CD14-positive monocyte (primary cell): ENCODE measurements around the gene GPR37L1. TPM values are rescaled to one million over a fixed set of nuclear protein-coding genes. Genes with fewer than 3 reads are reported as not detected.

ENCODE experiments used
- DNase-seq, 3 donors: peaks; one replicate each; pipeline ENCODE4 v3.0.0-alpha.2; 2011 to 2022
- H2AFZ ChIP-seq: 2 replicates; pipeline ENCODE4 v1.6.0; 2012; ENCODE audit warnings: mild to moderate bottlenecking, low read depth, low read length, inconsistent platforms; ENCODE audit not compliant: insufficient read depth, poor library complexity, severe bottlenecking
- H3K27ac ChIP-seq, 2 donors: 1 replicate in 1 of 2; 2 replicates in 1 of 2; pipeline ENCODE4 v1.5.1; 2012 to 2013; ENCODE audit warnings: low read length in 2 of 2, control low read depth in 1 of 2, inconsistent platforms in 1 of 2, low read depth in 1 of 2, mild to moderate bottlenecking in 1 of 2
- H3K27me3 ChIP-seq, 2 donors: one replicate each; pipeline versions ENCODE4 v1.6.0 to v1.6.1; 2011 to 2013; ENCODE audit warnings: low read length in 2 of 2; ENCODE audit not compliant: control insufficient read depth in 2 of 2, insufficient read depth in 2 of 2
- H3K36me3 ChIP-seq, 2 donors: replicated peaks in 1 of 2; 1 replicate in 1 of 2; 2 replicates in 1 of 2; pipeline versions ENCODE4 v1.5.1 to v1.6.1; 2012 to 2013; ENCODE audit warnings: low read length in 2 of 2, control low read depth in 1 of 2, inconsistent platforms in 1 of 2, mild to moderate bottlenecking in 1 of 2; ENCODE audit not compliant: insufficient read depth in 2 of 2, control insufficient read depth in 1 of 2
- H3K4me1 ChIP-seq, 2 donors: 1 replicate in 1 of 2; 2 replicates in 1 of 2; pipeline versions ENCODE4 v1.5.1 to v1.6.1; 2012 to 2013; ENCODE audit warnings: low read length in 2 of 2, control low read depth in 1 of 2, inconsistent platforms in 1 of 2, mild to moderate bottlenecking in 1 of 2, moderate library complexity in 1 of 2; ENCODE audit not compliant: insufficient read depth in 2 of 2, control insufficient read depth in 1 of 2
- H3K4me2 ChIP-seq: replicated peaks from 2 replicates; pipeline ENCODE3; 2012; ENCODE audit warnings: low read length, moderate library complexity, mild to moderate bottlenecking; ENCODE audit not compliant: poor library complexity, severe bottlenecking; ENCODE audit errors: extremely low read depth
- H3K4me3 ChIP-seq, 3 experiments: fragments of 200-600 bp in 1 of 3; sonication (generic) in 1 of 3; replicated peaks in 1 of 3; 1 replicate in 2 of 3; 2 replicates in 1 of 3; pipeline ENCODE4 v1.5.1; 2011 to 2013; ENCODE audit warnings: low read length in 3 of 3, mild to moderate bottlenecking in 3 of 3, control low read depth in 2 of 3, low read depth in 2 of 3, inconsistent platforms in 1 of 3, moderate library complexity in 1 of 3
- H3K79me2 ChIP-seq: 2 replicates; pipeline ENCODE4 v1.6.0; 2012; ENCODE audit warnings: mild to moderate bottlenecking, control low read depth, inconsistent platforms, low read length, moderate library complexity; ENCODE audit not compliant: insufficient read depth
- H3K9ac ChIP-seq: 2 replicates; pipeline ENCODE4 v1.6.0; 2017; ENCODE audit warnings: low read length, mild to moderate bottlenecking; ENCODE audit not compliant: insufficient read depth, poor library complexity, severe bottlenecking
- H3K9me3 ChIP-seq, 2 donors: replicated peaks in 1 of 2; 1 replicate in 1 of 2; 2 replicates in 1 of 2; pipeline versions ENCODE4 v1.5.1 to v1.6.1; 2012 to 2013; ENCODE audit warnings: low read length in 2 of 2, control low read depth in 1 of 2; ENCODE audit not compliant: control insufficient read depth in 1 of 2, insufficient read depth in 1 of 2
- H4K20me1 ChIP-seq: 2 replicates; pipeline ENCODE4 v1.6.0; 2012; ENCODE audit warnings: mild to moderate bottlenecking, low read length, control low read depth, moderate library complexity; ENCODE audit not compliant: insufficient read depth
- H3K27ac Mint-ChIP-seq, 7 donors: one replicate each; pipeline ENCODE4 v1.8.0; 2020; ENCODE audit warnings: mild to moderate bottlenecking in 7 of 7, mixed read lengths in 7 of 7, moderate library complexity in 6 of 7, inconsistent platforms in 2 of 7
- H3K27me3 Mint-ChIP-seq, 3 donors: one replicate each; pipeline ENCODE4 v1.8.0; 2021 to 2022; ENCODE audit warnings: low read depth in 3 of 3, mild to moderate bottlenecking in 3 of 3, mixed read lengths in 3 of 3, moderate library complexity in 3 of 3, inconsistent platforms in 1 of 3
- H3K36me3 Mint-ChIP-seq, 2 donors: one replicate each; pipeline ENCODE4 v1.8.0; 2020; ENCODE audit warnings: mixed read lengths in 2 of 2, inconsistent platforms in 1 of 2, mild to moderate bottlenecking in 1 of 2
- H3K4me1 Mint-ChIP-seq: one replicate; pipeline ENCODE4 v1.8.0; 2020; ENCODE audit warnings: mild to moderate bottlenecking, mixed read lengths
- H3K4me3 Mint-ChIP-seq, 2 donors: one replicate each; pipeline ENCODE4 v1.8.0; 2020; ENCODE audit warnings: mild to moderate bottlenecking in 2 of 2, mixed read lengths in 2 of 2, moderate library complexity in 1 of 2
- H3K9me3 Mint-ChIP-seq, 7 donors: one replicate each; pipeline ENCODE4 v1.8.0; 2020 to 2022; ENCODE audit warnings: mixed read lengths in 7 of 7, mild to moderate bottlenecking in 6 of 7, moderate library complexity in 6 of 7, inconsistent platforms in 2 of 7
- WGBS: methylation state at CpG from one replicate; pipeline ENCODE4 v1.1.5; 2013; ENCODE audit warnings: missing lambda C conversion rate; ENCODE audit not compliant: insufficient coverage; 5-methylcytosine and 5-hydroxymethylcytosine counted together
- intact Hi-C, 2 donors: fragments of 100-400 bp; cut with micrococcal nuclease; formaldehyde crosslinking; loops; one replicate each; pipeline versions ENCODE4 v1.15.0 to v1.15.1; 2023
- polyA plus RNA-seq, 3 donors: library from polyadenylated mRNA; depleted of rRNA in 1 of 3; unstranded in 2 of 3; stranded (reverse) in 1 of 3; fragments of 300-500 nt in 2 of 3; fragments of >200 nt in 1 of 3; fragmentation: Illumina TruSeq in 2 of 3; gene quantifications; 1 replicate in 2 of 3; 2 replicates in 1 of 3; pipeline ENCODE4 v1.2.3, GENCODE V29; 2012 to 2021
- TF ChIP-seq, protein P1 (sequence below): fragments of 200-600 bp; IDR thresholded peaks from one replicate; pipeline ENCODE4 v1.8.0; 2022; ENCODE audit warnings: antibody characterized with exemption, mild to moderate bottlenecking

Gene GPR37L1
- polyA plus RNA-seq, 3 donors, result 0.06 to 0.13 TPM; not detected in 1

DNA sequence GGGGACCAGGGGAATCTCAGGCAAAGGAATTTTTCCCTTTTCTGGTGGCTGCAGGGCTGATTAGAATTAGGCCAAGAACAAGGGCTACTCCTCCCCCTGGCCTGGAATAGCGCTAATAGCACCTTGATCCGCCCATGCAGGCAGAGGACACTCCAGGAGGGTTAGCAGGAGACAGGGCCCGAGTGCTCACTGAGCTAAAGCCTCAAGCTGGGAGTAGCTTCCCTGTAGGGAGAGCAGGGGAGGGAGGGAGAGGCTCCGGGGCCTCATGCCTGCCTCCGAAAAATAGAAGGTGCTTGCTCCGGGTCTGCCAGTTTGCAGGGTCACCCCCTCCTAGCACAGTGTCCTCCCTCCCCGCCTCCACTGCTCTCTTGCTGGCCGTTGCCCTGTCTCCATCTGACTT lies 33.9 kb downstream of the GPR37L1 start:
- H3K4me3 Mint-ChIP-seq, result no peak overlapping the region
- TF ChIP-seq, protein P1, sequence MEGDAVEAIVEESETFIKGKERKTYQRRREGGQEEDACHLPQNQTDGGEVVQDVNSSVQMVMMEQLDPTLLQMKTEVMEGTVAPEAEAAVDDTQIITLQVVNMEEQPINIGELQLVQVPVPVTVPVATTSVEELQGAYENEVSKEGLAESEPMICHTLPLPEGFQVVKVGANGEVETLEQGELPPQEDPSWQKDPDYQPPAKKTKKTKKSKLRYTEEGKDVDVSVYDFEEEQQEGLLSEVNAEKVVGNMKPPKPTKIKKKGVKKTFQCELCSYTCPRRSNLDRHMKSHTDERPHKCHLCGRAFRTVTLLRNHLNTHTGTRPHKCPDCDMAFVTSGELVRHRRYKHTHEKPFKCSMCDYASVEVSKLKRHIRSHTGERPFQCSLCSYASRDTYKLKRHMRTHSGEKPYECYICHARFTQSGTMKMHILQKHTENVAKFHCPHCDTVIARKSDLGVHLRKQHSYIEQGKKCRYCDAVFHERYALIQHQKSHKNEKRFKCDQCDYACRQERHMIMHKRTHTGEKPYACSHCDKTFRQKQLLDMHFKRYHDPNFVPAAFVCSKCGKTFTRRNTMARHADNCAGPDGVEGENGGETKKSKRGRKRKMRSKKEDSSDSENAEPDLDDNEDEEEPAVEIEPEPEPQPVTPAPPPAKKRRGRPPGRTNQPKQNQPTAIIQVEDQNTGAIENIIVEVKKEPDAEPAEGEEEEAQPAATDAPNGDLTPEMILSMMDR, result no peak
- H3K9me3 Mint-ChIP-seq, result no peaks in the 10 kb centered on the region
- DNase-seq, result no peak
- no peaks in the 10 kb centered on the region for H3K9me3 ChIP-seq
- no peak overlapping the region for H3K27ac ChIP-seq
- H3K27me3 ChIP-seq, result no peaks in the 10 kb centered on the region
- H3K4me3 ChIP-seq, result no peak overlapping the region
- 100% methylated on average over 3 of the region's 8 CpGs for WGBS
- no peak overlapping the region for H2AFZ ChIP-seq
- H3K79me2 ChIP-seq, result peaks cover 70% of the 10 kb centered on the region
- H3K4me1 ChIP-seq, result peaks cover 37 to 52% of the 10 kb centered on the region in 2 donors
- H3K4me2 ChIP-seq, result no peak overlapping the region
- peak overlapping the region in 1 of 7 donors; percentile 63 for H3K27ac Mint-ChIP-seq
- H3K9ac ChIP-seq, result no peak overlapping the region
- peaks cover 0 to 3% (median 0%) of the 10 kb centered on the region in 3 donors for H3K27me3 Mint-ChIP-seq
- no peaks in the 10 kb centered on the region for H4K20me1 ChIP-seq
- peaks cover 60% of the 10 kb centered on the region for H3K4me1 Mint-ChIP-seq
- peaks cover 21 to 50% of the 10 kb centered on the region in 2 donors for H3K36me3 Mint-ChIP-seq
- intact Hi-C loops, result no loop called here
- H3K36me3 ChIP-seq, result peaks cover 20 to 39% of the 10 kb centered on the region in 2 donors

DNA sequence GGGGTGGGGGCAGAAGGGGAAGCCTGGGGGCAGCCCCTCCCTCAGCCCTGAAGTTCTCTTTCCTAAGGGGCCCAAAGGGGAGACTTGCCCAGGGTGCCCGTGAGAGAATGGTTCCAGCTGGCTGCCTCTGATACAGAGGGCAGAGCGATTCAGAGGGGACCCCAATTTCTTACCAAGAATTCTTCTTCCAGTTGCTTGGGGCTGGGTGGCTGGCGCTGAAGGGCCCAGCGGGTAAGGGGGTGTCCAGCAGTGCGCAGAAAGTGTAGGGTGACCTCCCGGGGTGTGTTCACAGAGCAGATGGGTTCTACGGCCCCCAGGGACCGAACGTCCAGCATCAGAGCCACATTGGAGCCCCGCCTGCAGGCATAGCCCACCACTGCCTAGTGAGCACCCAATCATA lies 35.2 kb downstream of the GPR37L1 start:
- peaks cover 0 to 3% (median 2%) of the 10 kb centered on the region in 3 donors for H3K27me3 Mint-ChIP-seq
- intact Hi-C loops, result no loop called here
- no peaks in the 10 kb centered on the region for H3K9me3 Mint-ChIP-seq
- no peak overlapping the region for H3K4me3 Mint-ChIP-seq
- H3K36me3 Mint-ChIP-seq, result peaks cover 13 to 36% of the 10 kb centered on the region in 2 donors
- no peak overlapping the region for H3K27ac ChIP-seq
- H3K36me3 ChIP-seq, result peaks cover 11 to 26% of the 10 kb centered on the region in 2 donors
- H3K4me2 ChIP-seq, result no peak overlapping the region
- H3K4me1 ChIP-seq, result peaks cover 51 to 65% of the 10 kb centered on the region in 2 donors
- TF ChIP-seq, protein P1, result no peak
- DNase-seq, result no peak
- peaks cover 74% of the 10 kb centered on the region for H3K4me1 Mint-ChIP-seq
- H3K79me2 ChIP-seq, result peaks cover 75% of the 10 kb centered on the region
- no peak overlapping the region for H3K9ac ChIP-seq
- no peaks in the 10 kb centered on the region for H4K20me1 ChIP-seq
- WGBS, result 80% methylated on average over 8 of the region's 10 CpGs
- no peak overlapping the region for H3K4me3 ChIP-seq
- peak overlapping the region in 3 of 7 donors; percentile 9 to 60 (median 25) for H3K27ac Mint-ChIP-seq
- no peaks in the 10 kb centered on the region for H3K27me3 ChIP-seq
- no peaks in the 10 kb centered on the region for H3K9me3 ChIP-seq
- H2AFZ ChIP-seq, result no peak overlapping the region
